Endothelial cell of umbilical vein (primary cell): ENCODE data around the gene CTIF. TPM values are rescaled to one million over a fixed set of nuclear protein-coding genes. Genes with fewer than 3 reads are reported as not detected.

ENCODE experiments used
- BruUV-seq: library from RNA; stranded (reverse); fragments of 400-500 nt; replicated peaks from 2 replicates; lab custom pipeline; 2021; lab: Mats Ljungman, UMichigan
- CTCF ChIA-PET: fragments of 300-600, 350-600 bp; sonication (Branson Sonifier 250); formaldehyde crosslinking; loops from one replicate; lab custom pipeline; 2021; ENCODE audit warnings: antibody characterized with exemption, inconsistent platforms; lab: Charles Lee
- POLR2A ChIA-PET: fragments of 300-600, 350-600 bp; sonication (Branson Sonifier 250); formaldehyde crosslinking; loops from one replicate; lab custom pipeline; 2021; ENCODE audit warnings: antibody characterized with exemption, inconsistent platforms; lab: Charles Lee
- DNase-seq: peaks from one replicate; pipeline ENCODE4 v3.0.0-alpha.2; 2011; ENCODE audit warnings: low read depth, low spot score
- FAIRE-seq: peaks from 2 replicates; lab custom pipeline; 2011; peaks lifted over from hg19 to GRCh38; lab: Jason Lieb, UNC
- H2AFZ ChIP-seq: 2 replicates; pipeline ENCODE4 v1.6.0; 2012; ENCODE audit warnings: low read depth, low read length, control low read depth, inconsistent platforms
- H3K27ac ChIP-seq: 2 replicates; pipeline ENCODE4 v1.5.1; 2011; ENCODE audit warnings: low read depth, mild to moderate bottlenecking, control low read depth, low read length, moderate library complexity; ENCODE audit not compliant: insufficient read depth
- H3K27me3 ChIP-seq, 2 experiments: 2 replicates each; pipeline versions ENCODE4 v1.6.0 to v1.6.1; 2011; ENCODE audit warnings: low read length in 2 of 2, mixed read lengths in 1 of 2; ENCODE audit not compliant: control insufficient read depth in 2 of 2, insufficient read depth in 2 of 2
- H3K36me3 ChIP-seq, 2 experiments: 2 replicates in 1 of 2; 3 replicates in 1 of 2; pipeline ENCODE4 v1.5.1; 2011; ENCODE audit warnings: low read length in 2 of 2, mild to moderate bottlenecking in 1 of 2, moderate library complexity in 1 of 2; ENCODE audit not compliant: control insufficient read depth in 2 of 2, insufficient read depth in 2 of 2; ENCODE audit errors: extremely low read depth in 1 of 2
- H3K4me1 ChIP-seq: 3 replicates; pipeline ENCODE4 v1.5.1; 2011; ENCODE audit warnings: mild to moderate bottlenecking, low read length; ENCODE audit not compliant: control insufficient read depth, insufficient read depth; ENCODE audit errors: extremely low read depth
- H3K4me2 ChIP-seq: 2 replicates; pipeline ENCODE4 v1.6.1; 2011; ENCODE audit warnings: low read length, control low read depth, mixed read lengths; ENCODE audit not compliant: insufficient read depth
- H3K4me3 ChIP-seq, 3 experiments: fragments of 200-600 bp in 1 of 3; sonication (generic), shearing (Covaris generic) in 1 of 3; replicated peaks in 1 of 3; 2 replicates each; pipeline ENCODE4 v1.5.1; 2011 to 2016; ENCODE audit warnings: control low read depth in 3 of 3, low read length in 3 of 3, mild to moderate bottlenecking in 2 of 3, inconsistent platforms in 1 of 3, low read depth in 1 of 3, moderate library complexity in 1 of 3; ENCODE audit not compliant: insufficient read depth in 1 of 3
- H3K79me2 ChIP-seq: 2 replicates; pipeline ENCODE4 v1.6.0; 2012; ENCODE audit warnings: low read length, inconsistent platforms; ENCODE audit not compliant: control insufficient read depth, insufficient read depth
- H3K9ac ChIP-seq: replicated peaks from 2 replicates; pipeline ENCODE3; 2011; ENCODE audit warnings: low read length, control low read depth; ENCODE audit not compliant: insufficient read depth; ENCODE audit errors: extremely low read depth
- H3K9me1 ChIP-seq: replicated peaks from 3 replicates; pipeline ENCODE4 v1.6.0; 2011; ENCODE audit warnings: mild to moderate bottlenecking, low read length; ENCODE audit not compliant: control insufficient read depth, insufficient read depth; ENCODE audit errors: extremely low read depth
- H3K9me3 ChIP-seq: replicated peaks from 2 replicates; pipeline ENCODE4 v1.5.1; 2012; ENCODE audit warnings: low read length, inconsistent platforms; ENCODE audit not compliant: control insufficient read depth, insufficient read depth
- H4K20me1 ChIP-seq: replicated peaks from 2 replicates; pipeline ENCODE3; 2011; ENCODE audit warnings: mild to moderate bottlenecking, low read length; ENCODE audit not compliant: control insufficient read depth, insufficient read depth; ENCODE audit errors: extremely low read depth
- EZH2 ChIP-seq: IDR thresholded peaks from 2 replicates; pipeline ENCODE4 v1.6.1; 2012; ENCODE audit warnings: borderline replicate concordance, low read depth, mild to moderate bottlenecking, moderate library complexity, low read length, inconsistent platforms; ENCODE audit not compliant: severe bottlenecking
- FOS ChIP-seq: IDR thresholded peaks from 2 replicates; pipeline ENCODE4 v1.6.1; 2011; ENCODE audit warnings: mild to moderate bottlenecking, low read length, moderate library complexity, borderline replicate concordance; ENCODE audit not compliant: insufficient read depth
- GATA2 ChIP-seq: IDR thresholded peaks from 2 replicates; pipeline ENCODE4 v1.7.0; 2011; ENCODE audit warnings: low read depth, mild to moderate bottlenecking, moderate library complexity, mixed read lengths, low read length; ENCODE audit not compliant: insufficient read length, insufficient read depth
- JUN ChIP-seq: IDR thresholded peaks from 2 replicates; pipeline ENCODE4 v1.6.1; 2011; ENCODE audit warnings: borderline replicate concordance, low read depth; ENCODE audit not compliant: insufficient read length, insufficient read depth
- MYC ChIP-seq: IDR thresholded peaks from one replicate; pipeline ENCODE4 v1.6.1; 2011; ENCODE audit warnings: mild to moderate bottlenecking, low read depth, low read length
- POLR2A ChIP-seq: IDR thresholded peaks from 2 replicates; pipeline ENCODE4 v1.6.1; 2012; ENCODE audit warnings: low read depth, mild to moderate bottlenecking, control low read depth, low read length
- POLR2AphosphoS5 ChIP-seq: IDR thresholded peaks from 2 replicates; pipeline ENCODE4 v1.6.1; 2012; ENCODE audit warnings: low read depth, mild to moderate bottlenecking, control low read depth, low read length, moderate library complexity; ENCODE audit not compliant: insufficient read depth
- dilution Hi-C: fragments of 300-500 bp; cut with MboI; formaldehyde crosslinking; loops from one replicate; pipeline ENCODE4 v1.15.0; 2019; ENCODE audit warnings: low sequenced_read_pairs; ENCODE audit not compliant: extremely low pct_ligation_motif_present
- intact Hi-C: fragments of 100-400 bp; cut with micrococcal nuclease; formaldehyde crosslinking; loops from one replicate; pipeline ENCODE4 v1.10.0; 2022
- polyA plus RNA-seq, 4 experiments: library from polyadenylated mRNA; depleted of rRNA in 3 of 4; stranded (reverse) in 3 of 4; unstranded in 1 of 4; fragments of >200 nt; gene quantifications; 2 replicates each; pipeline versions ENCODE4 v1.2.1 to v1.2.3, GENCODE V29; 2011 to 2012; ENCODE audit warnings: missing spikeins in 1 of 4
- total RNA-seq: library from RNA; stranded (reverse); gene quantifications from 2 replicates; pipeline ENCODE4 v1.2.3, GENCODE V29; 2021
- TF ChIP-seq, protein P1 (sequence below), 2 donors: IDR thresholded peaks; 1 replicate in 1 of 2; 2 replicates in 1 of 2; pipeline ENCODE4 v1.5.1; 2011; ENCODE audit warnings: low read length in 2 of 2, mild to moderate bottlenecking in 2 of 2, moderate library complexity in 2 of 2, control low read depth in 1 of 2, inconsistent platforms in 1 of 2, low read depth in 1 of 2; ENCODE audit not compliant: insufficient read depth in 1 of 2; ENCODE audit errors: extremely low read depth in 1 of 2
- TF ChIP-seq, protein P2 (sequence below): IDR thresholded peaks from 2 replicates; pipeline ENCODE4 v1.6.1; 2011; ENCODE audit not compliant: insufficient read depth, insufficient read length

CTIF gene
- total and polyA plus RNA-seq, 2 donors (not counting 3 experiments of a cell fraction or from before 2014, with no cell fraction given), result 20.9 to 57.7 TPM

- peaks cover 2% of the 10 kb centered on the region for H3K4me1 ChIP-seq
- H3K27ac ChIP-seq, result no peak overlapping the region
- FAIRE-seq (no peak), DNase-seq (no peak)
- no peaks in the 10 kb centered on the region for H3K9me1 ChIP-seq
- peaks cover 0 to 7% of the 10 kb centered on the region in 2 experiments for H3K36me3 ChIP-seq
- no peak overlapping the region for H3K4me3 ChIP-seq
- no peaks in the 10 kb centered on the region for H3K79me2 ChIP-seq
- H2AFZ ChIP-seq, result no peak overlapping the region
- no peaks in the 10 kb centered on the region for H4K20me1 ChIP-seq
- no peaks in the 10 kb centered on the region for H3K9me3 ChIP-seq
- no peaks in the 10 kb centered on the region for H3K27me3 ChIP-seq
- intact Hi-C loops, result no loop called here
- ChIA-PET POLR2A (no interaction called here), CTCF (interaction anchor here (1.6 to 1.9 kb wide), 2 partner anchors 8 to 30 kb away, joined by 3 to 5 read pairs; no protein-coding TSS in a partner anchor)
- dilution Hi-C loops, result no loop called here
- no peak overlapping the region for H3K9ac ChIP-seq
- no peak overlapping the region for H3K4me2 ChIP-seq
- BruUV-seq, result no TSS peak
- TF ChIP-seq POLR2AphosphoS5 (no peak), EZH2 (no peak), MYC (no peak), JUN (no peak), FOS (no peak), GATA2 (no peak), POLR2A (no peak)
- TF ChIP-seq, protein P1, sequence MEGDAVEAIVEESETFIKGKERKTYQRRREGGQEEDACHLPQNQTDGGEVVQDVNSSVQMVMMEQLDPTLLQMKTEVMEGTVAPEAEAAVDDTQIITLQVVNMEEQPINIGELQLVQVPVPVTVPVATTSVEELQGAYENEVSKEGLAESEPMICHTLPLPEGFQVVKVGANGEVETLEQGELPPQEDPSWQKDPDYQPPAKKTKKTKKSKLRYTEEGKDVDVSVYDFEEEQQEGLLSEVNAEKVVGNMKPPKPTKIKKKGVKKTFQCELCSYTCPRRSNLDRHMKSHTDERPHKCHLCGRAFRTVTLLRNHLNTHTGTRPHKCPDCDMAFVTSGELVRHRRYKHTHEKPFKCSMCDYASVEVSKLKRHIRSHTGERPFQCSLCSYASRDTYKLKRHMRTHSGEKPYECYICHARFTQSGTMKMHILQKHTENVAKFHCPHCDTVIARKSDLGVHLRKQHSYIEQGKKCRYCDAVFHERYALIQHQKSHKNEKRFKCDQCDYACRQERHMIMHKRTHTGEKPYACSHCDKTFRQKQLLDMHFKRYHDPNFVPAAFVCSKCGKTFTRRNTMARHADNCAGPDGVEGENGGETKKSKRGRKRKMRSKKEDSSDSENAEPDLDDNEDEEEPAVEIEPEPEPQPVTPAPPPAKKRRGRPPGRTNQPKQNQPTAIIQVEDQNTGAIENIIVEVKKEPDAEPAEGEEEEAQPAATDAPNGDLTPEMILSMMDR (IDR thresholded peaks at IDR 0.05; ENCODE audit: extremely low read depth in 1 of 2, insufficient read depth in 1 of 2, low read depth in 1 of 2, low read length in 2 of 2), result no peak
- TF ChIP-seq, protein P2, sequence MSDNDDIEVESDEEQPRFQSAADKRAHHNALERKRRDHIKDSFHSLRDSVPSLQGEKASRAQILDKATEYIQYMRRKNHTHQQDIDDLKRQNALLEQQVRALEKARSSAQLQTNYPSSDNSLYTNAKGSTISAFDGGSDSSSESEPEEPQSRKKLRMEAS, result no peak
These were observed 95.7 kb downstream of the CTIF start for GRCh38 chr18:48634491-48634890.
